Activated T-helper 17 cell treated with anti-CD3 and anti-CD28 coated beads, Interleukin-2, amount 50 U/mL, for 72 hours (primary cell): ENCODE results near the gene SCART1. TPM values are rescaled to one million over a fixed set of nuclear protein-coding genes. Genes with fewer than 3 reads are reported as not detected.
A peak's percentile ranks its signal among the peaks of the same experiment; 100 is the strongest.
"Not testable (repeated sequence)": the region's sequence is repeated elsewhere in the genome, so short reads cannot be mapped to it uniquely, and the experiment has no call there.

ENCODE experiments used
- ATAC-seq: fragments of 150-1000 bp; cut with Tn5 transposase; replicated peaks from 2 replicates; pipeline ENCODE4 v1.10.0; 2021; ENCODE audit warnings: mild to moderate bottlenecking, moderate library complexity
- H3K27ac Mint-ChIP-seq: one replicate; pipeline ENCODE4 v1.8.0; 2022; ENCODE audit warnings: mixed read lengths
- H3K27me3 Mint-ChIP-seq: one replicate; pipeline ENCODE4 v1.8.0; 2022; ENCODE audit warnings: mixed read lengths
- H3K36me3 Mint-ChIP-seq: one replicate; pipeline ENCODE4 v1.8.0; 2022; ENCODE audit warnings: low read depth, mild to moderate bottlenecking, mixed read lengths
- H3K4me1 Mint-ChIP-seq: one replicate; pipeline ENCODE4 v1.8.0; 2022; ENCODE audit warnings: mixed read lengths
- H3K4me3 Mint-ChIP-seq: one replicate; pipeline ENCODE4 v1.8.0; 2022; ENCODE audit warnings: mild to moderate bottlenecking, mixed read lengths
- H3K9me3 Mint-ChIP-seq: one replicate; pipeline ENCODE4 v1.8.0; 2022; ENCODE audit warnings: mixed read lengths
- total RNA-seq, 2 donors: library from RNA; stranded (reverse); gene quantifications; one replicate each; pipeline ENCODE4 v1.2.3, GENCODE V29; 2022

The SCART1 gene
- total RNA-seq, 2 donors from 2014 or later: 7.2 to 17.3 TPM

DNA sequence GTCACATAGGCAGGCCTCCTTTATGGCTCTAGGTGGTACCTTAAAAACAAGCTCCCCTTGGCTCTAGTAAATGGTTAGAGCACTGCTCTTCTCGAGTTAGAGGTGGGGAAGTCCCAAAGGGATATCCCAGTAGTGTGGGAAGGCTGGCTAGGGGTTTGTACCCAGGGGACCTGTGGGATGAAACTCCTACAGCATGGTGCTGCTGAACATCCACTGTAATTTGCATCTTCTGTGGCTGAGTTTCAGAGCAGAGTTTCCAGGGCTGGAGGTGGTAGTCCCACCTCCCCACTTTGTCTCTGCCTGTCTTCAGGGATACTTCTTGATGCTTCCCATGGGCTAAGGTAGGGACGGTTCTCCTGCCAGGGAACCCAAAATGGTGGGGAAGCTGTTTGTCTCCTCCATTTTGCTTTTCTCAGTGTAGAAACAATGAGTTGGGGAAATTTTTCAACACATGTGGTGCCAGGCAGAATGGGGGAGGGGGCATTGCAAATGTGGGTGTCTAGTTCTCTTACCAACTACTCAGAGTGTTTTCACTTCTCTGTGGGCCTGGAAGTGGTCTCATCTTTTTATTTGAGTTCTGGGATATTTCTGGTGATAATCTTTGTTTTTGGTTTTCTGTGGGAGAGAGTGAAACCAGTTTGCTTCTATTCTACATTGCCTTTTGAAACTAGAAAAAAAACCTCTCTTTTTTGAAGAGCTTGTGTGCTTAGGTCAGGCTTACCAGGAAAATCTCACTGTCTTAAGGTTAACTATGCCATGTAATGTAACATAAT, 36.3 kb downstream of the SCART1 start:
- Mint-ChIP-seq H3K27me3 (no peaks in the 10 kb centered on the region), H3K4me1 (peaks cover 19% of the 10 kb centered on the region), H3K36me3 (peaks cover 23% of the 10 kb centered on the region), H3K4me3 (peak overlapping the region; percentile 42), H3K9me3 (peaks cover 9% of the 10 kb centered on the region), H3K27ac (no peak overlapping the region)
- peak; percentile 81 for ATAC-seq

DNA sequence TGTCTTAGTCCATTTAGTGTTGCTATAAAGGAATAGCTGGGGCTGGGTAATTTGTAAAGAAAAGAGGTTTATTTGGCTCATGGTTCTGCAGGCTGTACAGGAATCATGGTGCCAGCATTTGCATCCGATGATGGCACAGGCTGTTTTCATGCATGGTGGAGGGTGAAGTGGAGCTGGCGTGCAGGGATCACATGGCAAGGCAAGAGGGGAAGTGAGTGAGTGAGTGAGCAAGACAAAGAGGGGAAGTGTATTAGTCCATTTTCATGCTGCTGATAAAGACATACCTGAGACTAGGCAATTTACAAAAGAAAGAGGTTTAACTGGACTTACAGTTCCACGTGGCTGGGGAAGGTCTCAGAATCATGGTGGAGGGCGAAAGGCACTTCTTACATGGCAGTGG, 39.8 kb downstream of the SCART1 start:
- Mint-ChIP-seq H3K36me3 (peaks cover 17% of the 10 kb centered on the region), H3K4me1 (peaks cover 21% of the 10 kb centered on the region)
- not testable (repeated sequence) for H3K27me3 Mint-ChIP-seq, H3K4me3 Mint-ChIP-seq, H3K27ac Mint-ChIP-seq, H3K9me3 Mint-ChIP-seq, ATAC-seq

DNA sequence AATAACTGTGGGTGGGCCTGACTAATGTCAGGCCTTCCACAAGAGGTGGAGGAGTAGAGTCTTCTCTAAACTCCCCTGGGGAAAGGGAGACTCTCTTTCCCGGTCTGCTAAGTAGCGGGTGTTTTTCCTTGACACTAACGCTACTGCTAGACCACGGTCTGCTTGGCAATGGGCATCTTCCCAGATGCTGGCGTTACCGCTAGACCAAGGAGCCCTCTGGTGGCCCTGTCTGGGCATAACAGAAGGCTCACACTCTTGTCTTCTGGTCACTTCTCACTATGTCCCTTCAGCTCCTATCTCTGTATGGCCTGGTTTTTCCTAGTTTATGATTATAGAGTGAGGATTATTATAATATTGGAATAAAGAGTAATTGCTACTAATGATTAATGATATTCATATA, 43.6 kb downstream of the SCART1 start:
- H3K27ac Mint-ChIP-seq, ATAC-seq, H3K4me1 Mint-ChIP-seq, H3K4me3 Mint-ChIP-seq, H3K9me3 Mint-ChIP-seq, H3K27me3 Mint-ChIP-seq: not testable (repeated sequence)
- H3K36me3 Mint-ChIP-seq: peaks cover 23% of the 10 kb centered on the region

DNA sequence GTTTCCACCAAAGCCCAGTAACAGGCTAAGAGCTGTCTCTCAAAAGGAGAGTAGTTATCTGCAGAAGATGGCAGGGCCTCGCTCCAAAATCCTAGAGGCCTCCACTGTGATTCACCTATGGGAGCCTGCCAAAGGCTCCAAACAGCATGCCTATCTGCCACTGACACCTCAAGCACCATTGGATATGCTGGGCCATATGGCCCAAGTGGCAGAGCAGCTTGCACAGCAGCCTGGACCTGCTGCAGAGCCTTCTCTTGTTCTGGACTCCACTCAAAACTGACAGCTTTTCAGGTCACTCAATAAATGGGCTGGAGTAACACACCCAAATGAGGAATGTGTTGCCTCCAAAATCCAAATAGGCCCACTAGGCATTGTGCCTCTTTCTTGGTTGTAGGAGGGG, 45.4 kb downstream of the SCART1 start:
- not testable (repeated sequence) for ATAC-seq, H3K4me3 Mint-ChIP-seq, H3K9me3 Mint-ChIP-seq, H3K27ac Mint-ChIP-seq, H3K27me3 Mint-ChIP-seq, H3K4me1 Mint-ChIP-seq
- peaks cover 16% of the 10 kb centered on the region for H3K36me3 Mint-ChIP-seq

DNA sequence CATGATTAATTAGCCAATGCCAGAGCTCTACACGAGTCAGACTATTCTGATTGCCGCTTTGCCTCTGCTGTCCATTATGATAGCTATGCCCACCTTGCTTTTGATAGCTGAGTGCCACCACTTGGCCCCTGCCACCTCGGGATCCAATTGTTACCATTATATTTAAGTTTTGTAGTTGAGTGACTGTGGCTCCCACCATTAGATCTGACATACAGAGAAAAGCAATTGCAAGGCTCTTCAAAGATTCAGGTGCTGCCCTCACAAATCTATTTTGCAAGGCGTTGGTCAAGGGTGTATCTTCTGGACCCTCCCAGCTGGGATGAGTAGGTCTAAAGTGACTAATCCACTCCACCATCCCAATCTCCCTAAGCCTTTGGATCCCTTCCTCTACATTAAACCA, 47.2 kb downstream of the SCART1 start:
- H3K27me3 Mint-ChIP-seq, ATAC-seq, H3K27ac Mint-ChIP-seq, H3K4me3 Mint-ChIP-seq, H3K9me3 Mint-ChIP-seq, H3K4me1 Mint-ChIP-seq: not testable (repeated sequence)
- peaks cover 16% of the 10 kb centered on the region for H3K36me3 Mint-ChIP-seq

DNA sequence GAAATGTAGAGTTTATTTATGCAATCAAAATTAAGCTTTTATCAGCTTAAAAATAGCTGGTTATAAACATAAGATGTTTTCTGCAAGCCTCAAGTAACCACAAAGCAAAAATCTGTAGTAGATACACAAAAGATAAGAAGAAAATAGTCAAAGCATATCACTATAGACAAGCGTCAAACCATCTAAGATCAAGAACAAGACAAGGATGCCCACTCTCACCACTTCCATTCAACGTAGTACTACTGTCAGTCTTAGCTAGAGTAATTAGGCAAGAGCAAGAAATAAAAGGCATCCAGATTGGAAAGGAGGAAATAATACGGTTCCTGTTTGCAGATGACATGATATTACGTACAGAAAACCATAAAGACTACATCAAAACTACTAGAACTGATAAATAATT, 56.0 kb downstream of the SCART1 start:
- Mint-ChIP-seq H3K27me3 (no peaks in the 10 kb centered on the region), H3K36me3 (no peaks in the 10 kb centered on the region)
- no peak for ATAC-seq

DNA sequence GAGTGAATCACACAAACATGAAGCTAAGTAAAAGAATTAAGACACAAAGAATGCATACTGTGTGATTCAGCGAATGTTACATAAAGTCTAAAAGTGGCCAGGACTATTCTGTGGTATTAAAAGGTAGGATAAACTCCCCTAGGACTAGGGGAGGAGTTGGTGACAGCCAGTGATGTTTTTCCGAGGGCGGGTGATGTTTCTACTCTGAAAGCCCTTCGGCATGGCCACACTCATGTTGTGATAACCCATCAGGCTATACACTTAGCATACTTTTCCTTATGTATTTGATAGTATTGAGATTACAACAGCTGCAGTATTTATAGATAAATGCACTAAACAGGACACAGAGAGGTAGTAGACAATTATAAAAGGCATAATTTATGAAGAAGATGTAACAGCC, 57.7 kb downstream of the SCART1 start:
- H3K27ac Mint-ChIP-seq: no peak overlapping the region
- no peak overlapping the region for H3K4me3 Mint-ChIP-seq
- H3K36me3 Mint-ChIP-seq: peaks cover under 1% of the 10 kb centered on the region
- H3K9me3 Mint-ChIP-seq: peaks cover 8% of the 10 kb centered on the region
- no peaks in the 10 kb centered on the region for H3K27me3 Mint-ChIP-seq
- no peaks in the 10 kb centered on the region for H3K4me1 Mint-ChIP-seq
- no peak for ATAC-seq

More for the DNA sequence above, 56.0 kb downstream of the SCART1 start:
- Mint-ChIP-seq H3K9me3 (peaks cover 8% of the 10 kb centered on the region), H3K4me1 (no peaks in the 10 kb centered on the region), H3K27ac (no peak overlapping the region), H3K4me3 (no peak overlapping the region)

DNA sequence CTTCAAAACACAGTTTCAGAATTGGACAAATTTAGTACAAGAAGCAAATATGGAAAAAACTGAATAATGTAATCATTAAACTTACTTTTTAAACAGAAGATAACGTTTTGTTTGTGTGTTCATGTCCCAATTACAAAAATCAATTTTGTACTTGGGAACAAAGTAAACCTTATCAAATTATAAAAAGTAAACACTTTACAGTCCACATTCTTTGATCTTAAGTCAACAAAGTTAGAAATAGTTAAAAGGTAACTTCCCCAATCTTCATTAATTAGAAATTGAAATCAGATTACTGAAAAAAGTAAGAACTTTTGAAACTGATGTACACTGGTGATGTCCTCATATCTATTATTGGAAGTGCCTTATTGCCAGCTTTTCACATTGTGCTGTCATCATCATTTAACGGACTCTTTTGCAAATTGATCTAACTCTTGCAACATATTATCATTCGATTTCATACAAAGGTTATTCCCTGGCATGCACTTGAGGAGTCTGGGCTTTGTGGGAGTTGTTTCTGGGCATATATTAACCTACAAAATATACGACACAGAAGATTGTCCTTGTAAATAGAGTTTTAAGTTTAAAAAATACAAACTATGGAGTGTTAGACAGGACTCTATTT, 58.3 kb downstream of the SCART1 start:
- Mint-ChIP-seq H3K36me3 (peaks cover 6% of the 10 kb centered on the region), H3K27me3 (no peaks in the 10 kb centered on the region), H3K4me1 (no peaks in the 10 kb centered on the region), H3K27ac (no peak overlapping the region), H3K4me3 (no peak overlapping the region), H3K9me3 (peaks cover 8% of the 10 kb centered on the region)
- no peak for ATAC-seq

DNA sequence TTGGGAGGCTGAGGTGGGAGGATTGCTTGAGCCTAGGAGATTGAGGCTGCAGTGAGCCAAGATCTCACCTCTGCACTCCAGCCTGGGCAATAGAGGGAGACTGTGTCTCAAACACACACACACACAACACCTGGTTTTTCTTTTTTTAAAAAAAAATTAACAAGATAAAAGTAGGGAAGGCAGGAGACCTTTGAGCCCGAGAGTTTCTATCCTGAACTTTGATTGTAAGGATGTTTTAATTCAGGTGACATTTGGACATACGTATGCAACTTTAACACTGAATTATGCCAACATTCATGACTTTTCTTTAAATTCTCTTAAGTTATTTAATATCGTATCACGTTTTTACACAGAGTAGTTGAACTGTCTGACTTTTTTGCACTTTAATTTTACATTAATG, 61.7 kb downstream of the SCART1 start:
- ATAC-seq: no peak
- Mint-ChIP-seq H3K27ac (no peak overlapping the region), H3K9me3 (no peaks in the 10 kb centered on the region), H3K4me1 (no peaks in the 10 kb centered on the region), H3K4me3 (no peak overlapping the region), H3K27me3 (no peaks in the 10 kb centered on the region), H3K36me3 (peaks cover 6% of the 10 kb centered on the region)

DNA sequence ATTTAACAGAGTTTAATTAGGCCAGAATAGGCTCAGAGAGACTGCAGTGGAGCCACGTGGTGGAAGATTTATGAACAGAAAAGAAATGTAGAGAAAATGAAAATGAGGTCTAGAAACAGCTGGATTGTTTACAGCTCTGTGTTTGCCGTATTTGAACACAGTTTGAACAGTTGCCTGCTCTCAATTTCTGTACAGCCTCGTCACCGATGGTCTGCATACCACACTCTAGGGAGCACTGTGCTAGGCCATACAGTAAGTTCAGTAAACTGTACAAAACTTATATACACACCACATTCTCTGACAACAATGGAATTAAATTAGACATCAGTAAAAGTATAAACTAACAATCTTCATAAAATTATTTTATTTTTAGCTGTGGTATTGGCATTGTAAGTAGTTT, 62.3 kb downstream of the SCART1 start:
- no peak overlapping the region for H3K27ac Mint-ChIP-seq
- H3K4me1 Mint-ChIP-seq: no peaks in the 10 kb centered on the region
- H3K36me3 Mint-ChIP-seq: peaks cover 6% of the 10 kb centered on the region
- no peak overlapping the region for H3K4me3 Mint-ChIP-seq
- H3K9me3 Mint-ChIP-seq: no peaks in the 10 kb centered on the region
- H3K27me3 Mint-ChIP-seq: no peaks in the 10 kb centered on the region
- no peak for ATAC-seq

DNA sequence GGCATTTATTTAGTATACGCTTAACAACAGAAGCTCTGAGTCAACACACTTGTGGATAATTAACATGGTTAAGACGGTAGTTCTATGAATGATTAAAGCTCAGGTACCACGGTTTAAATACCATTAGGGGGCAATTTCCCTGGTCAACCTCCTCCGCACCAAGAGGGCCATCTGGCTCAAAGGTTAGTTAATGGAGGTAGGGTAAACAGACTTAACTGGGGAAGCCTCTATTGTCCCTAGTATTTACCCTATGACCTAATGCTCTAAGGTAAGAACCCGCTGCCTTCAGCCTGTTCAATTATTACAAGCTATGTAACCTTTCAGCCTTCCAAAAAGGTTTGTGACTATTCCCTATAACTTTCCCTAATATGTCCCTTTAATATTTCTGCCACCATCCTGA, 64.8 kb downstream of the SCART1 start:
- not testable (repeated sequence) for H3K36me3 Mint-ChIP-seq, H3K4me3 Mint-ChIP-seq, ATAC-seq, H3K27ac Mint-ChIP-seq, H3K9me3 Mint-ChIP-seq, H3K4me1 Mint-ChIP-seq, H3K27me3 Mint-ChIP-seq

Other genes with a start within 250 kb of the SCART1 start
- gene UTF1, start 223.7 kb upstream of the SCART1 start, total RNA-seq: not detected
- under 1 TPM in 1 of 2 donors, not detected in 1; 0.21 TPM for gene VENTX, start 216.1 kb upstream of the SCART1 start, total RNA-seq
- 100 to 1,000 TPM in 1 of 2 donors, 10 to 100 TPM in 1; 83.7 to 336 TPM for gene ADAM8, start 177.1 kb upstream of the SCART1 start, total RNA-seq
- 10 to 100 TPM; 47.8 to 55.8 TPM for gene TUBGCP2, start 145.1 kb upstream of the SCART1 start, total RNA-seq
- 10 to 100 TPM; 52.8 to 74.2 TPM for gene ZNF511, start 145.0 kb upstream of the SCART1 start, total RNA-seq
- not detected for gene CALY, start 117.0 kb upstream of the SCART1 start, total RNA-seq
- gene PRAP1, start 106.6 kb upstream of the SCART1 start, total RNA-seq: not detected
- 10 to 100 TPM; 13.8 to 21.9 TPM for gene FUOM, start 95.9 kb upstream of the SCART1 start, total RNA-seq
- 10 to 100 TPM; 61.3 to 73.8 TPM for gene ECHS1, start 80.6 kb upstream of the SCART1 start, total RNA-seq
- gene PAOX, start 74.7 kb upstream of the SCART1 start, total RNA-seq: 1 to 10 TPM; 3.0 to 9.2 TPM
- gene MTG1, start 59.8 kb upstream of the SCART1 start, total RNA-seq: 10 to 100 TPM; 38.9 to 58.8 TPM
- gene SPRN, start 29.3 kb upstream of the SCART1 start, total RNA-seq: not detected
- gene CYP2E1, start 73.4 kb downstream of the SCART1 start, total RNA-seq: 1 to 10 TPM; 1.4 to 5.4 TPM
- under 1 TPM; 0.29 to 0.69 TPM for gene SYCE1, start 111.6 kb downstream of the SCART1 start, total RNA-seq
- under 1 TPM in 1 of 2 donors, not detected in 1; 0.24 TPM for gene FRG2B, start 172.8 kb downstream of the SCART1 start, total RNA-seq